Calu3 (cell line): Measurements from ENCODE around the gene TNFRSF8. TPM values are rescaled to one million over a fixed set of nuclear protein-coding genes. Genes with fewer than 3 reads are reported as not detected.

Experiments
- BruUV-seq: library from RNA; stranded (reverse); fragments of 400-500 nt; replicated peaks from 2 replicates; lab custom pipeline; 2021; lab: Mats Ljungman, UMichigan
- CTCF ChIA-PET: fragments of 300-600 bp; sonication (Branson Sonifier 250); formaldehyde crosslinking; loops from one replicate; lab custom pipeline; 2022; ENCODE audit warnings: antibody characterized with exemption; lab: Charles Lee
- DNase-seq: peaks from one replicate; pipeline ENCODE4 v3.0.0; 2022
- H3K27ac Mint-ChIP-seq: one replicate; pipeline ENCODE4 v1.8.0; 2022; ENCODE audit warnings: mixed read lengths; ENCODE audit not compliant: unreplicated experiment
- H3K27me3 Mint-ChIP-seq: one replicate; pipeline ENCODE4 v1.8.0; 2022; ENCODE audit warnings: mixed read lengths; ENCODE audit not compliant: unreplicated experiment
- H3K36me3 Mint-ChIP-seq: one replicate; pipeline ENCODE4 v1.8.0; 2022; ENCODE audit warnings: mild to moderate bottlenecking, moderate library complexity, mixed read lengths; ENCODE audit not compliant: insufficient read depth, unreplicated experiment
- H3K4me1 Mint-ChIP-seq: one replicate; pipeline ENCODE4 v1.8.0; 2022; ENCODE audit warnings: mild to moderate bottlenecking, low read depth, mixed read lengths; ENCODE audit not compliant: unreplicated experiment
- H3K4me3 Mint-ChIP-seq: one replicate; pipeline ENCODE4 v1.8.0; 2022; ENCODE audit warnings: mild to moderate bottlenecking, low read depth, moderate library complexity, mixed read lengths; ENCODE audit not compliant: unreplicated experiment
- H3K9me3 Mint-ChIP-seq: one replicate; pipeline ENCODE4 v1.8.0; 2022; ENCODE audit warnings: low read depth, mixed read lengths; ENCODE audit not compliant: unreplicated experiment
- intact Hi-C: fragments of 100-400 bp; cut with micrococcal nuclease; formaldehyde crosslinking; loops from one replicate; pipeline ENCODE4 v1.10.0; 2022; ENCODE audit not compliant: unreplicated experiment
- total RNA-seq: library from RNA; stranded (reverse); gene quantifications from 2 replicates; pipeline ENCODE4 v1.2.3, GENCODE V29; 2022
- TF ChIP-seq, protein P1 (sequence below): fragments of 200-600 bp; IDR thresholded peaks from one replicate; pipeline ENCODE4 v1.8.0; 2022; ENCODE audit warnings: antibody characterized with exemption; ENCODE audit not compliant: unreplicated experiment

TNFRSF8 gene
- total RNA-seq, 1 experiment from 2014 or later, result not detected

- Mint-ChIP-seq H3K9me3 (no peaks in the 10 kb centered on the region), H3K4me3 (no peak overlapping the region), H3K27ac (no peak overlapping the region), H3K27me3 (no peaks in the 10 kb centered on the region), H3K36me3 (no peaks in the 10 kb centered on the region), H3K4me1 (no peaks in the 10 kb centered on the region)
- intact Hi-C loops, result no loop called here
- BruUV-seq, result no TSS peak
- TF ChIP-seq, protein P1, sequence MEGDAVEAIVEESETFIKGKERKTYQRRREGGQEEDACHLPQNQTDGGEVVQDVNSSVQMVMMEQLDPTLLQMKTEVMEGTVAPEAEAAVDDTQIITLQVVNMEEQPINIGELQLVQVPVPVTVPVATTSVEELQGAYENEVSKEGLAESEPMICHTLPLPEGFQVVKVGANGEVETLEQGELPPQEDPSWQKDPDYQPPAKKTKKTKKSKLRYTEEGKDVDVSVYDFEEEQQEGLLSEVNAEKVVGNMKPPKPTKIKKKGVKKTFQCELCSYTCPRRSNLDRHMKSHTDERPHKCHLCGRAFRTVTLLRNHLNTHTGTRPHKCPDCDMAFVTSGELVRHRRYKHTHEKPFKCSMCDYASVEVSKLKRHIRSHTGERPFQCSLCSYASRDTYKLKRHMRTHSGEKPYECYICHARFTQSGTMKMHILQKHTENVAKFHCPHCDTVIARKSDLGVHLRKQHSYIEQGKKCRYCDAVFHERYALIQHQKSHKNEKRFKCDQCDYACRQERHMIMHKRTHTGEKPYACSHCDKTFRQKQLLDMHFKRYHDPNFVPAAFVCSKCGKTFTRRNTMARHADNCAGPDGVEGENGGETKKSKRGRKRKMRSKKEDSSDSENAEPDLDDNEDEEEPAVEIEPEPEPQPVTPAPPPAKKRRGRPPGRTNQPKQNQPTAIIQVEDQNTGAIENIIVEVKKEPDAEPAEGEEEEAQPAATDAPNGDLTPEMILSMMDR, result no peak
- no peak for DNase-seq
- CTCF ChIA-PET, result interaction anchor here (1.8 kb wide), 1 partner anchor 67 kb away, joined by 4 read pairs; no protein-coding TSS in a partner anchor
Observed at GRCh38 chr1:12136916-12137610, 74.0 kb downstream of the TNFRSF8 start.

- H3K9me3 Mint-ChIP-seq, result no peaks in the 10 kb centered on the region
- peaks cover 4% of the 10 kb centered on the region for H3K4me1 Mint-ChIP-seq
- no peaks in the 10 kb centered on the region for H3K27me3 Mint-ChIP-seq
- no peak overlapping the region for H3K4me3 Mint-ChIP-seq
- no peak overlapping the region for H3K27ac Mint-ChIP-seq
- intact Hi-C loops, result no loop called here
- no peak for DNase-seq
- CTCF ChIA-PET, result no interaction called here
- TF ChIP-seq, protein P1, result no peak
- H3K36me3 Mint-ChIP-seq, result no peaks in the 10 kb centered on the region
- BruUV-seq, result no TSS peak
Observed at GRCh38 chr1:12138196-12139168, 75.4 kb downstream of the TNFRSF8 start.

DNA sequence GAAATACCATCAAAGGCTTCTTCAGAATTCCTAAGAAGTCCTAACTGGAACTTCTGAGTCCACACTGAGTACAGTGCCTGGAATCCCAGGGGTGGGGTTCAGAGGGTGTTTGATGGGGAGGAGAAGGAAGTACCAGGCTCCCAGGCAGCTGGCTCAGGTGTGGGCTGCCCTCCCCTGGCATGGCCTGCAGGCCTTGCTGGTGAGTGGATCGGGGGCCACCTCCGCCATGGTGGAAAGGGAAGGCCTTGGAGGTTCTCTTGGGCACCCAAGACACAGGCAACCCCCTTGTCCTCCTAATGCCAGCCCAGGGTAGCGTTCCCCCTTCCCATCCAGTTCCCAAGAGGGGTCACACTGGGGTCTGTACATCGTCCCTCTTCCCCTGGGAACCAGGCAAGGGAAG, 76.9 kb downstream of the TNFRSF8 start:
- CTCF ChIA-PET, result interaction anchor here (0.6 kb wide), 1 partner anchor 8 kb away, joined by 3 read pairs; no protein-coding TSS in a partner anchor
- Mint-ChIP-seq H3K9me3 (no peaks in the 10 kb centered on the region), H3K4me1 (peaks cover 10% of the 10 kb centered on the region), H3K36me3 (no peaks in the 10 kb centered on the region), H3K4me3 (no peak overlapping the region), H3K27me3 (no peaks in the 10 kb centered on the region), H3K27ac (no peak overlapping the region)
- DNase-seq, result no peak
- TF ChIP-seq, protein P1, result no peak
- BruUV-seq, result no TSS peak
- intact Hi-C loops, result no loop called here

DNA sequence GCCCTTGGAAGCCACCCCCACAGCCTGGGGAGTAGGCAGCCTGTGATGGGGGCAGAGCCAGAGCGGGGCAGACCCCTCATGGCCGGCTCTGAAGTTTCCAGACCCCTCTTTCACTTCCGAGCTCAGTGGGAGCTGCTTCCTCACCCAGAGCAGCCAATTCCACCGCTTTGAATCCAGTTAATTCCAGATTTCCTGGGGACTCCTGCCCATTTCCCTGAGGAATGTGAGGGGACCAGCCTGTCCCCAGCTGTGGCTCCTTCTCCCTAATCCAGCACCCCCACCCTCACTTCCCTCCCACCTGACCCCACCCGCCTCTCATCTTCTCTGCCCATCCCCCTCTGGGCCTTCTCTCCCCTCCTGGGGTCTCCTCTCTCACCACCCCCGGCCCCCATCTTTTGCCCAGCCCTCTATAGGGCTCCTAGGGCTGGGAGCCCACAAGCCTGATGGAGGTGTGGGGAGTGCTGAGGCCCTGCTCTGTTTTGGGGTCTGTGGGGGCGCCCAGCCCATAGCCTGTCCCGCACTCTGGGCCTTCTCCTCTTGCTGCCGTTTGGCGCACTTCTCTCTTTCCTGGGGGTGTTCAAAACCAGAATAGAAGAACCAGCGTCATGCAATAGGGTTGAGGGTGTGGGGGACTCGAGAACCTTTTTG, 77.5 kb downstream of the TNFRSF8 start:
- Mint-ChIP-seq H3K36me3 (no peaks in the 10 kb centered on the region), H3K27me3 (no peaks in the 10 kb centered on the region), H3K4me3 (no peak overlapping the region), H3K4me1 (peaks cover 10% of the 10 kb centered on the region), H3K9me3 (no peaks in the 10 kb centered on the region), H3K27ac (no peak overlapping the region)
- intact Hi-C loops, result no loop called here
- BruUV-seq, result no TSS peak
- CTCF ChIA-PET, result no interaction called here
- TF ChIP-seq, protein P1, result no peak
- no peak for DNase-seq
